HuH-7.5 (cell line): Measurements from ENCODE around the gene PADI6.
A peak's percentile ranks its signal among the peaks of the same experiment; 100 is the strongest.

Experiments
- DNase-seq: peaks from one replicate; pipeline ENCODE4 v3.0.0; 2011; ENCODE audit warnings: low spot score

PADI6 gene

GRCh38 chr1:17356387-17357026 lies 15.5 kb upstream of the PADI6 start:
- DNase-seq: no peak

GRCh38 chr1:17358557-17358956 lies 13.4 kb upstream of the PADI6 start:
- no peak for DNase-seq

GRCh38 chr1:17359031-17359430 lies 13.0 kb upstream of the PADI6 start:
- no peak for DNase-seq

- no peak for DNase-seq
Measured at GRCh38 chr1:17359808-17360207, 12.2 kb upstream of the PADI6 start.

GRCh38 chr1:17360272-17360956 lies 11.6 kb upstream of the PADI6 start:
- DNase-seq: no peak

- DNase-seq: no peak
Measured at GRCh38 chr1:17361687-17362086, 10.3 kb upstream of the PADI6 start.

GRCh38 chr1:17363351-17363750 lies 8.6 kb upstream of the PADI6 start:
- DNase-seq: no peak

- DNase-seq: no peak
Measured at GRCh38 chr1:17363771-17364170, 8.2 kb upstream of the PADI6 start.

GRCh38 chr1:17365293-17365692 lies 6.7 kb upstream of the PADI6 start:
- DNase-seq: no peak

GRCh38 chr1:17369466-17369865 lies 2.5 kb upstream of the PADI6 start:
- DNase-seq: no peak

- peak; percentile 37 for DNase-seq
Measured at GRCh38 chr1:17370618-17371017, 1.4 kb upstream of the PADI6 start.

GRCh38 chr1:17372955-17373354 lies 959 bp downstream of the PADI6 start:
- no peak for DNase-seq

GRCh38 chr1:17375651-17376050 lies 3.7 kb downstream of the PADI6 start:
- DNase-seq: no peak

GRCh38 chr1:17377325-17377953 lies 5.4 kb downstream of the PADI6 start:
- DNase-seq: peak; percentile 34

GRCh38 chr1:17381161-17381560 lies 9.2 kb downstream of the PADI6 start:
- no peak for DNase-seq

- DNase-seq: no peak
Measured at GRCh38 chr1:17392199-17392740, 20.3 kb downstream of the PADI6 start.

GRCh38 chr1:17393230-17393629 lies 21.2 kb downstream of the PADI6 start:
- DNase-seq: no peak

GRCh38 chr1:17397910-17398695 lies 26.1 kb downstream of the PADI6 start:
- DNase-seq: no peak

GRCh38 chr1:17400725-17401341 lies 28.8 kb downstream of the PADI6 start:
- DNase-seq: no peak

- DNase-seq: no peak
Measured at GRCh38 chr1:17401841-17402240, 29.8 kb downstream of the PADI6 start.

GRCh38 chr1:17403081-17403480 lies 31.1 kb downstream of the PADI6 start:
- DNase-seq: no peak
